LNCaP clone FGC (cell line): ENCODE measurements around the gene ACRBP.

Experiments used
- DNase-seq: peaks from one replicate; pipeline ENCODE4 v3.0.0-alpha.2; 2011; ENCODE audit warnings: low read depth
- H3K4me3 ChIP-seq: 2 replicates; pipeline ENCODE4 v1.5.1; 2011; ENCODE audit warnings: mild to moderate bottlenecking, low read depth, low read length, control low read depth
- CTCF ChIP-seq: IDR thresholded peaks from 2 replicates; pipeline ENCODE4 v1.5.1; 2012; ENCODE audit warnings: mild to moderate bottlenecking; ENCODE audit not compliant: control insufficient read depth, insufficient read depth; ENCODE audit errors: extremely low read depth

The ACRBP gene

GRCh38 chr12:6613776-6614512 is 33.3 kb downstream of the ACRBP start:
- peak; percentile 93 for DNase-seq
- no peak overlapping the region for H3K4me3 ChIP-seq
- TF ChIP-seq CTCF, result peak; percentile 12; the same call in 1 of the 2 replicates

- peak overlapping the region; percentile 24; the same call in 1 of the 2 replicates for H3K4me3 ChIP-seq
- DNase-seq, result peak; percentile 58
- no peak for TF ChIP-seq CTCF
Observed at GRCh38 chr12:6613015-6613775, 34.0 kb downstream of the ACRBP start.

GRCh38 chr12:6612652-6613014 is 34.6 kb downstream of the ACRBP start:
- TF ChIP-seq CTCF, result no peak
- no peak overlapping the region for H3K4me3 ChIP-seq
- DNase-seq, result no peak

GRCh38 chr12:6612247-6612646 is 35.0 kb downstream of the ACRBP start:
- no peak overlapping the region for H3K4me3 ChIP-seq
- DNase-seq, result no peak
- TF ChIP-seq CTCF, result no peak

- DNase-seq, result no peak
- TF ChIP-seq CTCF, result no peak
- H3K4me3 ChIP-seq, result no peak overlapping the region
Observed at GRCh38 chr12:6608592-6609281, 38.5 kb downstream of the ACRBP start.

GRCh38 chr12:6607751-6608591 is 39.3 kb downstream of the ACRBP start:
- DNase-seq, result peak; percentile 50
- TF ChIP-seq CTCF, result no peak
- H3K4me3 ChIP-seq, result peak overlapping the region; percentile 19; the same call in 1 of the 2 replicates
